Fibroblast of lung (primary cell): Measurements from ENCODE around the gene NECTIN1. TPM values are rescaled to one million over a fixed set of nuclear protein-coding genes. Genes with fewer than 3 reads are reported as not detected.

Experiments
- DNase-seq, 2 donors: peaks; one replicate each; pipeline versions ENCODE4 v3.0.0 to v3.0.0-alpha.2; 2010; ENCODE audit warnings: low read depth in 2 of 2
- H2AFZ ChIP-seq: 2 replicates; pipeline ENCODE4 v1.5.1; 2012; ENCODE audit warnings: low read length, control low read depth, inconsistent platforms
- H3K27ac ChIP-seq: 2 replicates; pipeline ENCODE4 v1.5.1; 2011; ENCODE audit warnings: low read length, control low read depth; ENCODE audit not compliant: insufficient read depth
- H3K27me3 ChIP-seq: 2 replicates; pipeline ENCODE4 v1.5.1; 2011; ENCODE audit warnings: mild to moderate bottlenecking, low read length; ENCODE audit not compliant: control insufficient read depth, insufficient read depth
- H3K36me3 ChIP-seq: 2 replicates; pipeline ENCODE4 v1.5.1; 2011; ENCODE audit warnings: low read length; ENCODE audit not compliant: control insufficient read depth, insufficient read depth
- H3K4me1 ChIP-seq: 2 replicates; pipeline ENCODE4 v1.5.1; 2011; ENCODE audit warnings: low read length; ENCODE audit not compliant: control insufficient read depth, insufficient read depth; ENCODE audit errors: extremely low read depth
- H3K4me2 ChIP-seq: 2 replicates; pipeline ENCODE4 v1.5.1; 2011; ENCODE audit warnings: low read length, control low read depth; ENCODE audit not compliant: insufficient read depth; ENCODE audit errors: extremely low read depth
- H3K4me3 ChIP-seq, 4 experiments: fragments of 200-600 bp in 1 of 4; sonication (generic) in 1 of 4; replicated peaks in 1 of 4; 2 replicates each; pipeline ENCODE4 v1.5.1; 2011 to 2016; ENCODE audit warnings: low read length in 4 of 4, low read depth in 3 of 4, mild to moderate bottlenecking in 3 of 4, control low read depth in 2 of 4, inconsistent platforms in 1 of 4, mixed read lengths in 1 of 4; ENCODE audit not compliant: insufficient read depth in 1 of 4; ENCODE audit errors: control extremely low read depth in 1 of 4
- H3K79me2 ChIP-seq: 2 replicates; pipeline ENCODE4 v1.5.1; 2012; ENCODE audit warnings: mild to moderate bottlenecking, low read length, inconsistent platforms; ENCODE audit not compliant: control insufficient read depth, insufficient read depth
- H3K9ac ChIP-seq: 2 replicates; pipeline ENCODE4 v1.5.1; 2011; ENCODE audit warnings: mild to moderate bottlenecking, low read length, control low read depth; ENCODE audit not compliant: insufficient read depth
- H3K9me3 ChIP-seq: 2 replicates; pipeline ENCODE4 v1.5.1; 2012; ENCODE audit warnings: low read depth, low read length; ENCODE audit not compliant: control insufficient read depth, insufficient read depth
- H4K20me1 ChIP-seq: 2 replicates; pipeline ENCODE4 v1.5.1; 2011; ENCODE audit warnings: low read length; ENCODE audit not compliant: control insufficient read depth, insufficient read depth; ENCODE audit errors: extremely low read depth
- CTCF ChIP-seq, 2 donors: IDR thresholded peaks in 1 of 2; conservative IDR thresholded peaks in 1 of 2; 1 replicate in 1 of 2; 2 replicates in 1 of 2; pipeline ENCODE4 v1.5.1; 2011 to 2012; ENCODE audit warnings: low read length in 2 of 2, control low read depth in 1 of 2, inconsistent platforms in 1 of 2, low read depth in 1 of 2, mild to moderate bottlenecking in 1 of 2
- EZH2 ChIP-seq: IDR thresholded peaks from 2 replicates; pipeline ENCODE4 v1.5.1; 2012; ENCODE audit warnings: low read length, control low read depth, mild to moderate bottlenecking; ENCODE audit errors: missing control alignments
- polyA plus RNA-seq, 2 donors: library from polyadenylated mRNA; depleted of rRNA in 1 of 2; stranded (reverse) in 1 of 2; unstranded in 1 of 2; fragments of >200 nt; gene quantifications; 2 replicates each; pipeline ENCODE4 v1.2.1, GENCODE V29; 2011 to 2012; ENCODE audit warnings: missing spikeins in 1 of 2
- total RNA-seq: library from RNA; depleted of rRNA; stranded (reverse); fragments of >200 nt; gene quantifications from 2 replicates; pipeline ENCODE4 v1.2.1, GENCODE V29; 2014

Gene NECTIN1
- total and polyA plus RNA-seq, 2 donors (not counting 1 experiment from before 2014, with no cell fraction given), result 2.0 to 2.8 TPM

DNA sequence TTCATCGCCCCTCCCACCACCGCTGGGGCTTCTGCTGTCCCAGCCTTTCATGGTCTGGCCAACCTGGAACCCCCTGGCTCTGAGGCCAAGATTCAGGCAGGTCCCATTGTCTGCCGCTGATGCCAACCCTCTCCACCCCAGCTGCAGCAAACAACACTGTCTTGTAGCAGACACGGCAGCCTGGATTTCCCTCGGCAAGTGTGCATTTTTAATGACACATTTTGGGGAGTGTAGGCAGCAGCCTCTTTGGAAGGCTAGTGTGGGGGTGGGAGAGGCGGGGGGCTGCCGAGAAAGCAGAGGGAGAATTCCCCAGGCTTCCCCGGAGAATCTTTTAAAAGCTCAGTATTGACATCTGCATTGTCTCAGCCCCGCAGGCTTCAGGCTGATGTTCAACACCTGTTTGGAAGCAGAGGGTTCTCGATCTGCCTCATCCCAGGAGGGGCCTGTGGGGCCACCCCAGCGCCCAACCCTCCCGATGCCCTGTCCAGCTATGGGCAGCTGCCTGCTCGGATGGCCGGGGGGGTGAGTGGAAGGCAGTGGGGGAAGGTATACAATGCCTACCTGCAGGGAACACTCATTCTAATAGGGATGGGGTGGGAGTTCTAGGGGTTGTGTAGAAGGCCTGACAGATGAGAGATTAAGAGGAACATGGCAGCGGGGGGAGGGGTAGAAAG lies 41.5 kb downstream of the NECTIN1 start:
- no peak for DNase-seq
- Histone ChIP-seq H3K27ac (no peak overlapping the region), H3K36me3 (no peaks in the 10 kb centered on the region), H3K9me3 (no peaks in the 10 kb centered on the region), H2AFZ (no peak overlapping the region), H4K20me1 (no peaks in the 10 kb centered on the region), H3K4me1 (peaks cover 11% of the 10 kb centered on the region), H3K4me3 (no peak overlapping the region), H3K79me2 (no peaks in the 10 kb centered on the region), H3K27me3 (no peaks in the 10 kb centered on the region), H3K4me2 (no peak overlapping the region), H3K9ac (no peak overlapping the region)
- TF ChIP-seq CTCF (conservative IDR thresholded peaks at IDR 0.05 in 1 of 2, IDR thresholded peaks at IDR 0.05 in 1 of 2; ENCODE audit: low read depth in 1 of 2, low read length in 2 of 2) (no peak), EZH2 (no peak)

DNA sequence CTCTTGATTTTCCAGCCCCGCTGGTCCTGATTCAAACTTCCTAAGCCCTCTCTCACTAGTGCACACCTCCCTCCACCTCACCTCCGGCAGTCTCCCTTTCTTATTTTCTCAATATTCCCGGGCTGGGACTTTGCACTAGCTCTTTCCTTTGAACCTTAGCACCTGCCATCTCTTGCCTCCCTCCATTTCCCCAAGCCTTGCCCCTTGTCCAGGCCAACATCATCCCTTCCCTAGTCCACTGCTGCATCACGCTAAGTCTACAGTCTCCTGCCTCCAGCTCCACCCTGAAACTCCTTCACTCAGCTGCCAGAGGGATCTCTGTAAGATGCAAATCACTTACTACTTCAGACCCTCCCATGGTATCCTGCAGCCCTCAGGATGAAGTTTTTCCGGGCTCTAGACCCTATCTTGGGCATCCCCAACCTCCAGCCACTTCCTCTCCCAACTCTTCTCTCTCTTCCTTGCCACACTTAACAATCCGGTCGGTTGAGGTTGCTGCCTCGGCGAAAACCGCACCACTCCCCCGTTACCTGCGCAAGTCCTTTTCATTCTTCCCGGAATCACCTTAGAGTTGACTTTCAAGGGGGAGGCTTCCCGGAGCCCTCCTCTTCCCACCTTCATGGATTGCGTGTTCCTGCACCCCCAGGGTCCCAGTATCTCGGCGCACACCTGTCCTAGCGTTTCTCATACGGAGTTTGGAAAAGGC lies 42.7 kb downstream of the NECTIN1 start:
- H2AFZ ChIP-seq, result no peak overlapping the region
- no peaks in the 10 kb centered on the region for H3K27me3 ChIP-seq
- H3K9ac ChIP-seq, result no peak overlapping the region
- H3K4me2 ChIP-seq, result no peak overlapping the region
- no peak for TF ChIP-seq EZH2
- DNase-seq, result no peak
- no peak overlapping the region for H3K4me3 ChIP-seq
- no peaks in the 10 kb centered on the region for H3K36me3 ChIP-seq
- peaks cover 11% of the 10 kb centered on the region for H3K4me1 ChIP-seq
- H4K20me1 ChIP-seq, result no peaks in the 10 kb centered on the region
- no peak overlapping the region for H3K27ac ChIP-seq
- H3K9me3 ChIP-seq, result no peaks in the 10 kb centered on the region
- H3K79me2 ChIP-seq, result no peaks in the 10 kb centered on the region

GRCh38 chr11:119685111-119685746 lies 43.8 kb downstream of the NECTIN1 start:
- no peak for TF ChIP-seq EZH2
- no peak for TF ChIP-seq CTCF (conservative IDR thresholded peaks at IDR 0.05 in 1 of 2, IDR thresholded peaks at IDR 0.05 in 1 of 2; ENCODE audit: low read depth in 1 of 2, low read length in 2 of 2)
- Histone ChIP-seq H3K79me2 (no peaks in the 10 kb centered on the region), H3K4me3 (no peak overlapping the region), H3K9me3 (no peaks in the 10 kb centered on the region), H3K27me3 (no peaks in the 10 kb centered on the region), H3K4me1 (peaks cover 11% of the 10 kb centered on the region), H3K27ac (no peak overlapping the region), H3K4me2 (no peak overlapping the region), H2AFZ (no peak overlapping the region), H4K20me1 (no peaks in the 10 kb centered on the region), H3K36me3 (no peaks in the 10 kb centered on the region), H3K9ac (no peak overlapping the region)
- DNase-seq, result no peak
